Esophagus muscularis mucosa (tissue), 4 donors: ENCODE measurements around the gene FBXL5. TPM values are rescaled to one million over a fixed set of nuclear protein-coding genes. Genes with fewer than 3 reads are reported as not detected.

Source experiments
- DNase-seq: peaks from one replicate; pipeline ENCODE4 v3.0.0-alpha.2; 2017; ENCODE audit errors: extremely low spot score
- H3K27ac ChIP-seq, 4 donors: fragments of 200-600 bp; sonication (generic); replicated peaks in 1 of 4; 1 replicate in 3 of 4; 2 replicates in 1 of 4; pipeline ENCODE4 v1.5.1; 2016 to 2019; ENCODE audit warnings: mild to moderate bottlenecking in 1 of 4
- H3K27me3 ChIP-seq, 4 donors: fragments of 200-600 bp; sonication (generic); one replicate each; pipeline versions ENCODE4 v1.5.1 to v1.6.0; 2016 to 2019
- H3K36me3 ChIP-seq, 4 donors: fragments of 200-600 bp; sonication (generic); one replicate each; pipeline ENCODE4 v1.5.1; 2016 to 2019
- H3K4me1 ChIP-seq, 4 donors: fragments of 200-600 bp; sonication (generic); one replicate each; pipeline ENCODE4 v1.5.1; 2016 to 2019
- H3K4me3 ChIP-seq, 4 donors: fragments of 200-600 bp; sonication (generic); 1 replicate in 2 of 4; 2 replicates in 2 of 4; pipeline ENCODE4 v1.5.1; 2016 to 2019; ENCODE audit warnings: mild to moderate bottlenecking in 4 of 4, moderate library complexity in 1 of 4
- H3K9me3 ChIP-seq, 4 donors: fragments of 200-600 bp; sonication (generic); 1 replicate in 3 of 4; 2 replicates in 1 of 4; pipeline ENCODE4 v1.5.1; 2016 to 2019
- EP300 ChIP-seq: sonication (generic); formaldehyde crosslinking; IDR thresholded peaks from one replicate; pipeline ENCODE4 v1.6.1; 2017; ENCODE audit warnings: antibody characterized with exemption
- POLR2A ChIP-seq: fragments of 450-650 bp; IDR thresholded peaks from one replicate; pipeline ENCODE4 v1.6.1; 2017; ENCODE audit warnings: antibody characterized with exemption, moderate library complexity, mild to moderate bottlenecking, low read depth
- POLR2AphosphoS5 ChIP-seq, 2 donors: sonication (generic); formaldehyde crosslinking; IDR thresholded peaks; one replicate each; pipeline ENCODE4 v1.6.1; 2017; ENCODE audit warnings: antibody characterized with exemption in 2 of 2
- WGBS: methylation state at CpG from one replicate; pipeline ENCODE4 v1.1.5; 2018; 5-methylcytosine and 5-hydroxymethylcytosine counted together
- intact Hi-C: fragments of 100-400 bp; cut with DNase I; formaldehyde crosslinking; loops from one replicate; pipeline ENCODE4 v1.15.1; 2023
- total RNA-seq, 4 donors: library from RNA; depleted of rRNA; stranded (reverse); fragments of >200 nt; gene quantifications; one replicate each; pipeline versions ENCODE4 v1.1.0 to v1.2.1, GENCODE V29; 2016
- TF ChIP-seq, protein P1 (sequence below), 3 experiments: fragments of 200-600 bp in 2 of 3; fragments of 450-650 bp in 1 of 3; sonication (generic) in 2 of 3; IDR thresholded peaks; one replicate each; pipeline ENCODE4 v1.5.1; 2017 to 2019; ENCODE audit warnings: antibody characterized with exemption in 3 of 3, mild to moderate bottlenecking in 2 of 3, moderate library complexity in 1 of 3

FBXL5 gene
- total RNA-seq, 4 donors from 2014 or later, result 67.8 to 141 (median 140) TPM

DNA sequence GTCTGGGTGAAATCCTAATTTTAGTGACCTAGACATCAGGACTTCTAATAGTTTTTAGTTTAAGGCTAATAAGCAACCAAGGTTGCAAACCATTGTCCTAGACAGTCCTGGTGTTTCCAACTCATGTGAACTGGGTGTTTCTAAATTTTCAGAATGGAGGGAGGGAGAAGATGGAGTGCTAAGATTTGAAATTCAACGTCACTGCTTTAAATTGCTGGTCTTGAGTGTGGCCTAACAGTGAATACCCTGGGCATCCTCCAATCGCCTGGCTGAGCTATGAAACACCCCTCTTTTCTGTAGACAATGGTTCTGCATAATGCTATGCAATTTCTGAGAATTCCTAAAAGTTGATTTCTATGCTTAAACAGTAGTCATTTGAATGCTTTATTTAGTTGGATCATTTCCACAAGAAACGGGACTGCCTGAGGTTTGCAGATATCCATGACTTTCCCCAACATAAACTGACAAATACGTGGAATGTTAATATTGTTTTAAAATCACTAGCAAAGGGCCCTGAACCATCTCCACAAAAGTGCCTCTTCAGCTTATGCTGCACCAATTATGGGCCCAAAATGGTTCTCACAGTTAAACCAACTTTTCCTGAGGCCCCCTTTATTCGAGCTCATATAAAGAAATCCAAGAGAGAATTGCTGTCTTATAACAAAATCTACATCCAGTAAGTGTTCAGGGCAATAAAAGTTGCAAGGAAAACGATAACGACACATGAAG is 1.1 kb downstream of the FBXL5 start:
- H3K27ac ChIP-seq, result peak overlapping the region; percentile 95 to 99 (median 98)
- peak overlapping the region; percentile 77 to 89 (median 88) for H3K4me3 ChIP-seq
- intact Hi-C loops, result loop anchor here (10.0 kb wide), 1 partner anchor 649 kb away; the partner anchor contains the start of gene CPEB2
- DNase-seq, result no peak
- TF ChIP-seq POLR2A, result no peak
- TF ChIP-seq EP300, result no peak
- no peak for TF ChIP-seq POLR2AphosphoS5 (IDR thresholded peaks at IDR 0.05)
- TF ChIP-seq, protein P1, sequence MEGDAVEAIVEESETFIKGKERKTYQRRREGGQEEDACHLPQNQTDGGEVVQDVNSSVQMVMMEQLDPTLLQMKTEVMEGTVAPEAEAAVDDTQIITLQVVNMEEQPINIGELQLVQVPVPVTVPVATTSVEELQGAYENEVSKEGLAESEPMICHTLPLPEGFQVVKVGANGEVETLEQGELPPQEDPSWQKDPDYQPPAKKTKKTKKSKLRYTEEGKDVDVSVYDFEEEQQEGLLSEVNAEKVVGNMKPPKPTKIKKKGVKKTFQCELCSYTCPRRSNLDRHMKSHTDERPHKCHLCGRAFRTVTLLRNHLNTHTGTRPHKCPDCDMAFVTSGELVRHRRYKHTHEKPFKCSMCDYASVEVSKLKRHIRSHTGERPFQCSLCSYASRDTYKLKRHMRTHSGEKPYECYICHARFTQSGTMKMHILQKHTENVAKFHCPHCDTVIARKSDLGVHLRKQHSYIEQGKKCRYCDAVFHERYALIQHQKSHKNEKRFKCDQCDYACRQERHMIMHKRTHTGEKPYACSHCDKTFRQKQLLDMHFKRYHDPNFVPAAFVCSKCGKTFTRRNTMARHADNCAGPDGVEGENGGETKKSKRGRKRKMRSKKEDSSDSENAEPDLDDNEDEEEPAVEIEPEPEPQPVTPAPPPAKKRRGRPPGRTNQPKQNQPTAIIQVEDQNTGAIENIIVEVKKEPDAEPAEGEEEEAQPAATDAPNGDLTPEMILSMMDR (IDR thresholded peaks at IDR 0.05), result no peak
- 2% methylated on average over 7 of the region's 7 CpGs for WGBS
- H3K4me1 ChIP-seq, result peaks cover 45 to 61% (median 60%) of the 10 kb centered on the region in 4 donors
- H3K27me3 ChIP-seq, result no peaks in the 10 kb centered on the region
- no peaks in the 10 kb centered on the region for H3K9me3 ChIP-seq
- no peaks in the 10 kb centered on the region for H3K36me3 ChIP-seq

DNA sequence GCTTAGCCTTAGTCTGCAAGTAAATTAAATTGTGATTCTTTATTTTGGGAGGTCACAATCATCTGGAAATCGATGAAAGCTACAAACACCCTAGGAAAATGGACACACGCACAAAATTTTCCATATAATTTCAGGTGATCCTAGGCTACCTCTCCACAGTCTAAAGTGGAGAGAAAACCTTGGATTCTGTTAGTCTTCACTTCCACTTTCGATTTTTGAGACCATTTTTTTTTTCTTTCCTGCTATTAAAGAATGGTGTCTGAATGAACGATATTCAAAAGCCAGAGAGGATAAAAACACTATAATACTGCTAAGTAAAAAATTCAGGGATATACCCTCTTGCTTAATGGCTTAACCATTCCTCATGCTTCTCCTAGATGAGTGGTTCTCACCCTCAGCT is 1.7 kb downstream of the FBXL5 start:
- peaks cover 47 to 68% (median 66%) of the 10 kb centered on the region in 4 donors for H3K4me1 ChIP-seq
- H3K27me3 ChIP-seq, result no peaks in the 10 kb centered on the region
- peak overlapping the region; percentile 77 to 89 (median 88) for H3K4me3 ChIP-seq
- no peak for DNase-seq
- intact Hi-C loops, result loop anchor here (10.0 kb wide), 1 partner anchor 649 kb away; the partner anchor contains the start of gene CPEB2
- no peaks in the 10 kb centered on the region for H3K36me3 ChIP-seq
- WGBS, result 13% methylated on average over 4 of the region's 4 CpGs
- no peaks in the 10 kb centered on the region for H3K9me3 ChIP-seq
- H3K27ac ChIP-seq, result peak overlapping the region; percentile 95 to 99 (median 98)
- TF ChIP-seq POLR2A, result no peak

DNA sequence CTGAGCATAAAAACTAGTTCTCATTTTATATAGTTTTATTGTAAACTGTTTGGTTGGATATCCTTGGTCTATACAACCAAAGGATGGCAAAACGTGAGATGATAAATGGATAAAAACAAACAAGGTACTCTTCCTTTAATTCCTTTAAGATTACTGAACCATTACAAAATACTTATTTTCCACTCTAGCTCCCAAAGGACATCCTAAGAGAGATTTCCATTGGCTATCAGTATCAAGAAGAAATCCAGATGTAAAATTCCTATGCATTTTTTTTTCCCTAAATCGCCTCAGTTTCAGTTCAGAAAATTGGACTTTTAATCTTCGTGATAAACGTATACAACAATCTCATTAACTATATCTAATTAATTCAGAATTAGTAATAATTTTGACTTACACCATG is 2.3 kb downstream of the FBXL5 start:
- peak overlapping the region; percentile 95 to 99 (median 98) for H3K27ac ChIP-seq
- WGBS, result 37% methylated on average over 4 of the region's 4 CpGs

DNA sequence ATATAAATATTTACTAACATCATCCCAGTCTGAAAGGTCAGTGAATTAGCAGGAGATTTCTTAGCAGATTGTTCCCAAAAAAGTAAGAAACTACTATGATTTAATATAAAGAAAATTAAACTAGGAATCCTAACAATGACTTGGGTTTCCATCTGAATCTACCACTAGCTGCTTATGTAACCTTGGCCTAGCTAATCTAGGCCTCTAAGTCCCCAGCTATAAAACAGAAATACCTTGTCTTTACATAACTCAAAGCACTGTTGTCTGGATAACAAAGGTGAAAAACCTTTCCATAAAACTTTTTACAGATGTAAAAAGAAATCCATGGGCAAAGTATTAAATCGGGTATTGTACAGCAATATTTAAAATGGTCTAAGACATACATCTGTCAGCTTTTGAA is 3.0 kb downstream of the FBXL5 start:
- no peaks in the 10 kb centered on the region for H3K36me3 ChIP-seq
- peak overlapping the region; percentile 95 to 99 (median 98) for H3K27ac ChIP-seq
- 67% methylated on average over 1 of the region's 1 CpG for WGBS
- H3K4me1 ChIP-seq, result peaks cover 53 to 80% (median 78%) of the 10 kb centered on the region in 4 donors
- peak overlapping the region in 1 of 4 donors; percentile 87 for H3K4me3 ChIP-seq
- TF ChIP-seq EP300 (no peak), POLR2A (no peak), POLR2AphosphoS5 (IDR thresholded peaks at IDR 0.05) (no peak)
- TF ChIP-seq, protein P1 (IDR thresholded peaks at IDR 0.05), result no peak
- H3K27me3 ChIP-seq, result no peaks in the 10 kb centered on the region
- DNase-seq, result no peak
- H3K9me3 ChIP-seq, result no peaks in the 10 kb centered on the region
- intact Hi-C loops, result loop anchor here (10.0 kb wide), 1 partner anchor 647 kb away; the partner anchor contains the start of gene CPEB2

More for the DNA sequence above, 2.3 kb downstream of the FBXL5 start:
- H3K27me3 ChIP-seq, result no peaks in the 10 kb centered on the region
- H3K36me3 ChIP-seq, result no peaks in the 10 kb centered on the region
- intact Hi-C loops, result loop anchor here (10.0 kb wide), 1 partner anchor 648 kb away; the partner anchor contains the start of gene CPEB2
- TF ChIP-seq, protein P1 (IDR thresholded peaks at IDR 0.05), result no peak
- TF ChIP-seq EP300 (no peak), POLR2A (no peak), POLR2AphosphoS5 (IDR thresholded peaks at IDR 0.05) (no peak)
- DNase-seq, result no peak
- H3K9me3 ChIP-seq, result no peaks in the 10 kb centered on the region
- peak overlapping the region; percentile 77 to 89 (median 88) for H3K4me3 ChIP-seq
- H3K4me1 ChIP-seq, result peaks cover 52 to 73% (median 71%) of the 10 kb centered on the region in 4 donors

DNA sequence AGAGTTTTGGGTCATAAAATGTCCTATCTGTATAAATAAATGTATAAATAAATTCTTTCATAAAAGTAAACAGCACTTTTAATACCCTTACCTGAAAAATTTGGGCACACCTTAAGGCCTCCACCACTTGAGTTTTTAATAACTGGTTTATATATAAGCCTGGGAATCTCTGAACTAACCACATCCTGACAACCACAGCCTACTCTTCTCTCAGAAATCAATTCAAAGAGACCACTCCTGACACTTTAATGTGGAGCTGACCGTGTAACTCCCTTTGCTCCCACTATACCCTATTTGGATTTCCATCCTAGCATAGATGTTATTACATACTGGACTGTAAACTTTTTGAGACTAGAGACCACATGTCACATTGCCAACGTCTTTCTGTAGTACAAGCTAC is 3.5 kb downstream of the FBXL5 start:
- H3K4me1 ChIP-seq, result peaks cover 53 to 83% (median 81%) of the 10 kb centered on the region in 4 donors
- no peaks in the 10 kb centered on the region for H3K36me3 ChIP-seq
- 17% methylated on average over 2 of the region's 2 CpGs for WGBS
- TF ChIP-seq EP300 (no peak), POLR2AphosphoS5 (IDR thresholded peaks at IDR 0.05) (no peak), POLR2A (no peak)
- TF ChIP-seq, protein P1 (IDR thresholded peaks at IDR 0.05), result no peak
- intact Hi-C loops, result loop anchor here (2.0 to 10.0 kb wide), 2 partner anchors 173 to 647 kb away; partner anchors contain the start of gene CPEB2
- H3K4me3 ChIP-seq, result peak overlapping the region in 1 of 4 donors; percentile 87
- H3K27me3 ChIP-seq, result no peaks in the 10 kb centered on the region
- peak overlapping the region; percentile 95 to 99 (median 98) for H3K27ac ChIP-seq
- DNase-seq, result no peak
- no peaks in the 10 kb centered on the region for H3K9me3 ChIP-seq
